SK-N-SH (cell line): ENCODE data around the gene PGF. TPM values are rescaled to one million over a fixed set of nuclear protein-coding genes. Genes with fewer than 3 reads are reported as not detected.

ENCODE experiments used
- CTCF ChIA-PET: fragments of 300-600, 350-600 bp; formaldehyde crosslinking; extraction: SDS; loops from one replicate; lab custom pipeline; 2021; lab: Yijun Ruan, JAX
- POLR2A ChIA-PET: fragments of 350-600 bp; sonication (Branson Sonifier 250); formaldehyde crosslinking; extraction: SDS; loops from one replicate; lab custom pipeline; 2020; ENCODE audit warnings: antibody characterized with exemption, inconsistent platforms; lab: Yijun Ruan, JAX
- DNase-seq: peaks from one replicate; pipeline ENCODE4 v3.0.0; 2012
- H2AFZ ChIP-seq: fragments of 200-600 bp; sonication (generic); 2 replicates; pipeline ENCODE4 v1.8.1; 2016; ENCODE audit warnings: antibody characterized with exemption, mild to moderate bottlenecking, low read depth
- H3F3A ChIP-seq: fragments of 200-600 bp; sonication (generic); replicated peaks from 2 replicates; pipeline ENCODE3; 2016; ENCODE audit warnings: antibody characterized with exemption, mild to moderate bottlenecking; ENCODE audit not compliant: insufficient read depth
- H3K27ac ChIP-seq, 2 experiments: fragments of 200-500 bp in 1 of 2; fragments of 200-600 bp in 1 of 2; sonication (Bioruptor generic) in 1 of 2; sonication (generic), shearing (Covaris generic) in 1 of 2; 2 replicates each; pipeline versions ENCODE4 v1.5.1 to v1.6.1; 2014 to 2016; ENCODE audit warnings: low read depth in 2 of 2, inconsistent platforms in 1 of 2, low read length in 1 of 2, mild to moderate bottlenecking in 1 of 2, mixed read lengths in 1 of 2
- H3K27me3 ChIP-seq: fragments of 200-600 bp; sonication (generic), shearing (Covaris generic); 2 replicates; pipeline ENCODE4 v1.6.1; 2016; ENCODE audit warnings: mixed run types; ENCODE audit not compliant: insufficient read depth
- H3K36me3 ChIP-seq, 2 experiments: fragments of 200-500 bp in 1 of 2; fragments of 200-600 bp in 1 of 2; sonication (Bioruptor generic) in 1 of 2; sonication (generic) in 1 of 2; replicated peaks in 1 of 2; 2 replicates each; pipeline versions ENCODE3 to v1.5.1; 2014 to 2016; ENCODE audit warnings: low read length in 1 of 2, mild to moderate bottlenecking in 1 of 2; ENCODE audit not compliant: insufficient read depth in 2 of 2, control insufficient read depth in 1 of 2
- H3K4me1 ChIP-seq, 2 experiments: fragments of 200-500 bp in 1 of 2; fragments of 200-600 bp in 1 of 2; sonication (Bioruptor generic) in 1 of 2; sonication (generic), shearing (Covaris generic) in 1 of 2; 2 replicates each; pipeline versions ENCODE4 v1.5.1 to v1.6.1; 2014 to 2016; ENCODE audit warnings: low read depth in 1 of 2, low read length in 1 of 2, mixed run types in 1 of 2; ENCODE audit not compliant: insufficient read depth in 2 of 2, control insufficient read depth in 1 of 2
- H3K4me2 ChIP-seq: fragments of 200-600 bp; sonication (generic), shearing (Covaris generic); 2 replicates; pipeline ENCODE4 v1.6.1; 2017; ENCODE audit warnings: mixed run types
- H3K4me3 ChIP-seq, 2 experiments: fragments of 200-500 bp in 1 of 2; fragments of 200-600 bp in 1 of 2; sonication (Bioruptor generic) in 1 of 2; sonication (generic), shearing (Covaris generic) in 1 of 2; 2 replicates each; pipeline versions ENCODE4 v1.5.1 to v1.8.1; 2014 to 2016; ENCODE audit warnings: low read depth in 2 of 2, inconsistent platforms in 1 of 2, low read length in 1 of 2, mild to moderate bottlenecking in 1 of 2, mixed read lengths in 1 of 2, moderate library complexity in 1 of 2
- H3K79me2 ChIP-seq: fragments of 200-600 bp; sonication (generic); 2 replicates; pipeline ENCODE4 v1.8.1; 2017; ENCODE audit warnings: mild to moderate bottlenecking; ENCODE audit not compliant: insufficient read depth
- H3K9ac ChIP-seq: fragments of 200-600 bp; sonication (generic); 2 replicates; pipeline ENCODE4 v1.6.1; 2017; ENCODE audit warnings: mixed run types
- H3K9me2 ChIP-seq: fragments of 200-600 bp; sonication (generic); 2 replicates; pipeline ENCODE4 v1.6.1; 2017; ENCODE audit warnings: mixed run types
- H3K9me3 ChIP-seq: fragments of 200-600 bp; sonication (generic); 2 replicates; pipeline ENCODE4 v1.6.1; 2017; ENCODE audit warnings: mixed run types, mild to moderate bottlenecking, moderate library complexity
- H4K20me1 ChIP-seq: fragments of 200-600 bp; sonication (generic); 2 replicates; pipeline ENCODE4 v1.6.1; 2017; ENCODE audit warnings: mild to moderate bottlenecking, mixed run types; ENCODE audit not compliant: insufficient read depth
- ELF1 ChIP-seq: IDR thresholded peaks from 2 replicates; pipeline ENCODE4 v1.4.0; 2012
- FOXJ3 ChIP-seq: sonication (generic); formaldehyde crosslinking; IDR thresholded peaks from 2 replicates; pipeline ENCODE4 v1.5.1; 2020; ENCODE audit warnings: mild to moderate bottlenecking, missing genetic modification reagents
- FOXM1 ChIP-seq: IDR thresholded peaks from 2 replicates; pipeline ENCODE4 v1.4.0; 2012; ENCODE audit warnings: low read depth, mild to moderate bottlenecking
- JUND ChIP-seq: IDR thresholded peaks from 2 replicates; pipeline ENCODE4 v1.4.0; 2012
- MAX ChIP-seq: IDR thresholded peaks from 2 replicates; pipeline ENCODE4 v1.4.0; 2012; ENCODE audit warnings: low read depth
- MXI1 ChIP-seq: IDR thresholded peaks from 2 replicates; pipeline ENCODE4 v1.6.1; 2012; ENCODE audit warnings: mild to moderate bottlenecking, low read depth, low read length, improper control_type of control experiment
- NRF1 ChIP-seq: IDR thresholded peaks from 2 replicates; pipeline ENCODE4 v1.6.1; 2012; ENCODE audit warnings: low read depth, mild to moderate bottlenecking, low read length
- PBX3 ChIP-seq: IDR thresholded peaks from 2 replicates; pipeline ENCODE4; 2012
- POLR2AphosphoS5 ChIP-seq: IDR thresholded peaks from 2 replicates; pipeline ENCODE4 v1.6.1; 2012; ENCODE audit warnings: low read depth, low read length
- RCOR1 ChIP-seq: fragments of 150-350 bp; IDR thresholded peaks from 2 replicates; pipeline ENCODE4 v1.6.1; 2017; ENCODE audit warnings: antibody characterized with exemption, low read length
- REST ChIP-seq: IDR thresholded peaks from 2 replicates; pipeline ENCODE4 v1.6.1; 2012; ENCODE audit warnings: mild to moderate bottlenecking, low read depth, low read length, moderate library complexity
- RFX5 ChIP-seq: IDR thresholded peaks from 2 replicates; pipeline ENCODE4 v1.6.1; 2012; ENCODE audit warnings: mild to moderate bottlenecking, improper control_type of control experiment, low read length
- TAF1 ChIP-seq: IDR thresholded peaks from 2 replicates; pipeline ENCODE4 v1.6.1; 2012; ENCODE audit warnings: low read depth, mild to moderate bottlenecking, low read length, moderate library complexity, borderline replicate concordance
- TCF12 ChIP-seq: IDR thresholded peaks from 2 replicates; pipeline ENCODE4 v1.4.0; 2012
- TEAD4 ChIP-seq: IDR thresholded peaks from 2 replicates; pipeline ENCODE4 v1.4.0; 2012; ENCODE audit warnings: mild to moderate bottlenecking, borderline replicate concordance; ENCODE audit not compliant: insufficient read depth
- USF1 ChIP-seq: IDR thresholded peaks from 2 replicates; pipeline ENCODE4 v1.4.0; 2012; ENCODE audit warnings: low read depth, borderline replicate concordance
- WGBS: methylation state at CpG from one replicate; pipeline ENCODE4 v1.1.6; 2017; ENCODE audit warnings: low lambda C conversion rate; 5-methylcytosine and 5-hydroxymethylcytosine counted together
- polyA plus RNA-seq, 3 experiments: library from polyadenylated mRNA; depleted of rRNA; stranded (reverse); fragments of >200 nt; gene quantifications; 2 replicates each; pipeline ENCODE4 v1.2.3, GENCODE V29; 2012

PGF gene
- polyA plus RNA-seq, 1 of the 3 experiments (the other 2 are of a cell fraction), result 4.4 TPM

- Histone ChIP-seq H3K79me2 (peaks cover 28% of the 10 kb centered on the region), H3K9ac (peak overlapping the region; percentile 58; the same call in 1 of the 2 replicates), H3K36me3 (peaks cover 21 to 23% of the 10 kb centered on the region in 2 experiments), H3K9me2 (no peaks in the 10 kb centered on the region), H4K20me1 (no peaks in the 10 kb centered on the region), H3K4me2 (peak overlapping the region; percentile 93), H3K9me3 (no peaks in the 10 kb centered on the region), H3K4me3 (peak overlapping the region in 1 of 2 experiments; percentile 96; a peak in 3 of 4 replicates), H3K27me3 (no peaks in the 10 kb centered on the region), H3F3A (peaks cover 7% of the 10 kb centered on the region), H3K27ac (peak overlapping the region; percentile 70 to 91), H3K4me1 (peaks cover 7 to 18% of the 10 kb centered on the region in 2 experiments; a peak in 3 of 4 replicates), H2AFZ (peak overlapping the region; percentile 88)
- DNase-seq, result no peak
- WGBS, result 100% methylated on average over 1 of the region's 1 CpG
- TF ChIP-seq MXI1 (no peak), MAX (no peak), USF1 (no peak), ELF1 (no peak), POLR2AphosphoS5 (no peak), TCF12 (no peak), RFX5 (no peak), FOXJ3 (no peak), FOXM1 (no peak), PBX3 (no peak), JUND (no peak), RCOR1 (no peak), NRF1 (no peak), TEAD4 (no peak), REST (no peak), TAF1 (no peak)
- POLR2A ChIA-PET, result no interaction called here
- CTCF ChIA-PET, result interaction anchor here (1.0 to 5.6 kb wide), 7 partner anchors 9 to 97 kb away, joined by 3 to 44 read pairs (median 5); partner anchors contain the start of gene PGF
Measured at GRCh38 chr14:75001899-75002298, 46.5 kb upstream of the PGF start.
